Small intestine (tissue), 7 donors: ENCODE results near the gene FOXJ3. TPM values are rescaled to one million over a fixed set of nuclear protein-coding genes. Genes with fewer than 3 reads are reported as not detected.

ENCODE experiments used
- DNase-seq, 2 donors: peaks; one replicate each; pipeline versions ENCODE4 v3.0.0 to v3.0.0-alpha.2; 2013
- FAIRE-seq: peaks from 2 replicates; lab custom pipeline; 2012; peaks lifted over from hg19 to GRCh38; lab: Jason Lieb, UNC
- H3K27ac ChIP-seq, 3 donors: one replicate each; pipeline ENCODE4 v1.5.1; 2013; ENCODE audit warnings: low read length in 2 of 3, mild to moderate bottlenecking in 2 of 3, control low read depth in 1 of 3, inconsistent platforms in 1 of 3, low read depth in 1 of 3, moderate library complexity in 1 of 3
- H3K27me3 ChIP-seq, 3 donors: one replicate each; pipeline ENCODE4 v1.6.1; 2013; ENCODE audit warnings: low read length in 3 of 3, inconsistent platforms in 1 of 3; ENCODE audit not compliant: control insufficient read depth in 3 of 3, insufficient read depth in 3 of 3
- H3K36me3 ChIP-seq, 3 donors: one replicate each; pipeline ENCODE4 v1.6.1; 2013; ENCODE audit warnings: low read length in 3 of 3, inconsistent platforms in 1 of 3, low read depth in 1 of 3, mild to moderate bottlenecking in 1 of 3, moderate library complexity in 1 of 3; ENCODE audit not compliant: control insufficient read depth in 3 of 3, insufficient read depth in 2 of 3
- H3K4me1 ChIP-seq, 3 donors: one replicate each; pipeline ENCODE4 v1.6.1; 2013; ENCODE audit warnings: low read length in 2 of 3, inconsistent platforms in 1 of 3, low read depth in 1 of 3, mild to moderate bottlenecking in 1 of 3, moderate library complexity in 1 of 3; ENCODE audit not compliant: control insufficient read depth in 3 of 3, insufficient read depth in 2 of 3
- H3K4me3 ChIP-seq, 3 donors: one replicate each; pipeline ENCODE4 v1.5.1; 2013; ENCODE audit warnings: low read length in 3 of 3, control low read depth in 1 of 3, inconsistent platforms in 1 of 3, low read depth in 1 of 3, mild to moderate bottlenecking in 1 of 3, moderate library complexity in 1 of 3
- H3K9me3 ChIP-seq, 2 donors: one replicate each; pipeline ENCODE4 v1.6.1; 2013; ENCODE audit warnings: low read depth in 1 of 2, low read length in 1 of 2; ENCODE audit not compliant: control insufficient read depth in 2 of 2, insufficient read depth in 1 of 2
- WGBS, 3 donors: extraction: QIAGEN DNeasy Blood & Tissue Kit; methylation state at CpG; one replicate each; pipeline ENCODE4 v1.1.7; 2013; 5-methylcytosine and 5-hydroxymethylcytosine counted together
- polyA plus RNA-seq, 4 donors: library from polyadenylated mRNA; stranded (reverse) in 3 of 4; unstranded in 1 of 4; fragments of 200-250 nt in 3 of 4; fragments of 120-200 nt in 1 of 4; gene quantifications; one replicate each; pipeline versions ENCODE4 v1.2.1 to v1.2.3, GENCODE V29; 2013
- donor health status: healthy with polysubstance abuse.
- donor health status: control.
- donor health status: control.
- donor health status: Bipolar disorder and iron deficiency.
- donor health status: healthy.

Gene FOXJ3
- polyA plus RNA-seq, 4 donors, result 13.9 to 38.3 (median 15.1) TPM

GRCh38 chr1:42130061-42130660, 204.9 kb downstream of the FOXJ3 start:
- Histone ChIP-seq H3K27me3 (peaks cover 0 to 7% (median 0%) of the 10 kb centered on the region in 3 donors), H3K27ac (no peak overlapping the region), H3K4me3 (no peak overlapping the region), H3K4me1 (no peaks in the 10 kb centered on the region), H3K9me3 (no peaks in the 10 kb centered on the region), H3K36me3 (no peaks in the 10 kb centered on the region)
- DNase-seq, result no peak
- 79 to 84% (median 79%) methylated on average over 5 of the region's 5 CpGs for WGBS, 3 donors
- FAIRE-seq, result no peak

GRCh38 chr1:42128964-42129363, 206.1 kb downstream of the FOXJ3 start:
- FAIRE-seq (no peak), DNase-seq (no peak)
- Histone ChIP-seq H3K27ac (no peak overlapping the region), H3K4me1 (no peaks in the 10 kb centered on the region), H3K36me3 (no peaks in the 10 kb centered on the region), H3K9me3 (no peaks in the 10 kb centered on the region), H3K27me3 (peaks cover 0 to 2% (median 0%) of the 10 kb centered on the region in 3 donors), H3K4me3 (no peak overlapping the region)
- 36 to 78% (median 59%) methylated on average over 3 of the region's 3 CpGs for WGBS, 3 donors

- DNase-seq (no peak), FAIRE-seq (no peak)
- Histone ChIP-seq H3K9me3 (no peaks in the 10 kb centered on the region), H3K27ac (no peak overlapping the region), H3K4me3 (no peak overlapping the region), H3K27me3 (peaks cover 0 to 2% (median 0%) of the 10 kb centered on the region in 3 donors), H3K36me3 (no peaks in the 10 kb centered on the region), H3K4me1 (no peaks in the 10 kb centered on the region)
- 29 to 55% (median 37%) methylated on average over 2 of the region's 2 CpGs for WGBS, 3 donors
These were observed 206.5 kb downstream of the FOXJ3 start for GRCh38 chr1:42128499-42128898.

GRCh38 chr1:42127767-42128166, 207.3 kb downstream of the FOXJ3 start:
- WGBS, 3 donors, result 89 to 94% (median 92%) methylated on average over 6 of the region's 6 CpGs
- no peaks in the 10 kb centered on the region for H3K36me3 ChIP-seq
- FAIRE-seq, result no peak

More at GRCh38 chr1:42127767-42128166, 207.3 kb downstream of the FOXJ3 start:
- Histone ChIP-seq H3K4me1 (no peaks in the 10 kb centered on the region), H3K27ac (no peak overlapping the region), H3K4me3 (no peak overlapping the region), H3K27me3 (peaks cover 0 to 2% (median 0%) of the 10 kb centered on the region in 3 donors), H3K9me3 (no peaks in the 10 kb centered on the region)
- no peak for DNase-seq

Other genes starting within 250 kb of the FOXJ3 start
- 100 to 1,000 TPM in 3 of 4 donors, 10 to 100 TPM in 1; 14.4 to 969 (median 622) TPM for gene GUCA2B, start 181.8 kb downstream of the FOXJ3 start, polyA plus RNA-seq
- 1,000 to 10,000 TPM in 1 of 4 donors, 100 to 1,000 TPM in 1, 10 to 100 TPM in 2; 56.3 to 1,041 (median 107) TPM for gene GUCA2A, start 170.5 kb downstream of the FOXJ3 start, polyA plus RNA-seq
- under 1 TPM; under 0.01 to 0.63 (median 0.31) TPM for gene RIMKLA, start 45.6 kb upstream of the FOXJ3 start, polyA plus RNA-seq
- gene ZMYND12, start 120.8 kb upstream of the FOXJ3 start, polyA plus RNA-seq, result 1 to 10 TPM in 2 of 4 donors, under 1 TPM in 1, not detected in 1; 0.89 to 1.7 (median 1.1) TPM
- gene PPCS, start 121.3 kb upstream of the FOXJ3 start, polyA plus RNA-seq, result 100 to 1,000 TPM in 3 of 4 donors, 10 to 100 TPM in 1; 85.0 to 175 (median 123) TPM
- gene CCDC30, start 128.1 kb upstream of the FOXJ3 start, polyA plus RNA-seq, result 1 to 10 TPM in 1 of 4 donors, under 1 TPM in 3; 0.67 to 4.4 (median 0.84) TPM